HL-60/S4 treated with retinoic acid at 250 ng/mL for 4 days and 3 days (cell line): ENCODE measurements around the gene SPATA13.
"Not testable (repeated sequence)": the region's sequence is repeated elsewhere in the genome, so short reads cannot be mapped to it uniquely, and the experiment has no call there.

Source experiments
- in situ Hi-C: fragments of 300-500 bp; cut with MboI; formaldehyde crosslinking; loops from 2 replicates; pipeline ENCODE4 v1.7.0; 2022; ENCODE audit warnings: low sequenced_read_pairs

SPATA13 gene

GRCh38 chr13:24194447-24194846 lies 33.9 kb downstream of the SPATA13 start:
- in situ Hi-C loops, result no loop called here

GRCh38 chr13:24195626-24196025 lies 35.1 kb downstream of the SPATA13 start:
- in situ Hi-C loops, result no loop called here

GRCh38 chr13:24196593-24197197 lies 36.2 kb downstream of the SPATA13 start:
- in situ Hi-C loops, result no loop called here

DNA sequence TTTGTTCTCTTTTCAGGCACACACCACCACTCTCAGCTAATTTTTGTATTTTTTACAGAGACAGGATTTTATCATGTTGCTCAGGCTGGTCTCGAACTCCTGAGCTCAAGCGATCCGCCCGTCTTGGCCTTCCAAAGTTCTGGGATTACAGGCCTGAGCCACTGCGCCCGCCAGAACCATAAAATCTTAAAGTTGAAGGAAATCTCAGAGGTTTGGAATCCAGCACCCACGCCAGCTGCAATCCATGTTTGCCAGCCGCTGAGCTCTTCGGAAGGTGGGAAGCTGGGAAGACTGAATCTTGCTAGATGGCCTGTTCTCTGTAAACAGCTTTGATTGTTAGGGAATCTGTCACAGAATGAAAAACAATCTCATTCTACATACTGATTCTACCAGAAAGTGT lies 38.5 kb downstream of the SPATA13 start:
- in situ Hi-C loops, result no loop called here

GRCh38 chr13:24202215-24202614 lies 41.7 kb downstream of the SPATA13 start:
- in situ Hi-C loops, result no loop called here

DNA sequence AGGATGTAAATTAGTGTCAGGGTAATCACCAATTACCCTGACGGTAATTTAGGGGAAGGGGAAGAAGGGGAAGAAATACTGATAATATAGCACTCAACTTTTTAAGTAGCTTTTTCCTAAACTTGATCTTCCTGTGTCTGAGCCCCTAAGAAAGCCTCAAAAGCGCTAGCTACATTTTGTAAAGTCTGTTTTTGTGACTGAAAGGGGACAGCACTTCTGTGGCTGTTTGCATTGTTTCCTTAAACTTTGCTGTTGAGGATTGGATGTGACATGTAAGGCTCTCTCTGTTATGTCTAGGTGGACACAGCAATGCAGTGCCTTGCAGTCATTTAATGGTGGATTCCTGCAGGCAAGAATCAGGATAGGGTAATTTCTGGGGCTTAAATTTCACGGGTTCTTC lies 42.8 kb downstream of the SPATA13 start:
- in situ Hi-C loops, result no loop called here

DNA sequence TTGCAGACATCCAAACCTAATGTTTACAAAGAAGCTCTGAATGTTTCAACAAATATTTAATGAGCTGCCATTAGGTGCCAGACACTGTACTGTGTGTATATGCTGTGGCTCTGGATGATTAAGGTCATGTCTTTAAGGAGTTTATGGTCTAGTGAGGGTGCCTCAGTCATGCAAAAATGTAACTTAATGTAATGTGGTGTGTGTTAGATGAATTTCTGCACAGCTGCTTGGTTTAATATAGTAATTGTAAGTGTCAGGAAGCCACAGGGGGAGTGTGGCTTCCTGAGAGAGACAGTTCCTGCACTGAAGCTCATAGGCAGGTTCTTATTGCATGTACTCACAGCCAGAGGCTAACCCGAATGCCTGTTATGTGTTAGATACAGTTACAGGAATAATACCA lies 43.3 kb downstream of the SPATA13 start:
- in situ Hi-C loops, result no loop called here

DNA sequence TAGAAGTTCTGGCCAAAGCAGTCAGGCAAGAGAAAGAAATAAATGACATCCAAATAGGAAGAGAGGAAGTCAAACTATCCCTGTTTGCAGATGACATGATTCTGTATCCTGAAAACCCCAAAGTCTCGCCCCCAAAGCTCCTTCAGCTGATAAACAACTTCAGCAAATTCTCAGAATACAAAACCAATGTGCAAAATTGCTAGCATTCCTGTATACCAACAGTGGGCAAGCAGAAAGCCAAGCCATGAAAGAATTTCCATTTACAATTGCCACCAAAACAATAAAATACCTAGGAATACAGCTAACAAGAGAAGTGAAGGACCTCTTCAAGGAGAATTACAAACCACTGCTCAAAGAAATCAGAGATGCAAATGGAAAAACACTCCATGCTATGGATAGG lies 44.6 kb downstream of the SPATA13 start:
- in situ Hi-C loops, result not testable (repeated sequence)

DNA sequence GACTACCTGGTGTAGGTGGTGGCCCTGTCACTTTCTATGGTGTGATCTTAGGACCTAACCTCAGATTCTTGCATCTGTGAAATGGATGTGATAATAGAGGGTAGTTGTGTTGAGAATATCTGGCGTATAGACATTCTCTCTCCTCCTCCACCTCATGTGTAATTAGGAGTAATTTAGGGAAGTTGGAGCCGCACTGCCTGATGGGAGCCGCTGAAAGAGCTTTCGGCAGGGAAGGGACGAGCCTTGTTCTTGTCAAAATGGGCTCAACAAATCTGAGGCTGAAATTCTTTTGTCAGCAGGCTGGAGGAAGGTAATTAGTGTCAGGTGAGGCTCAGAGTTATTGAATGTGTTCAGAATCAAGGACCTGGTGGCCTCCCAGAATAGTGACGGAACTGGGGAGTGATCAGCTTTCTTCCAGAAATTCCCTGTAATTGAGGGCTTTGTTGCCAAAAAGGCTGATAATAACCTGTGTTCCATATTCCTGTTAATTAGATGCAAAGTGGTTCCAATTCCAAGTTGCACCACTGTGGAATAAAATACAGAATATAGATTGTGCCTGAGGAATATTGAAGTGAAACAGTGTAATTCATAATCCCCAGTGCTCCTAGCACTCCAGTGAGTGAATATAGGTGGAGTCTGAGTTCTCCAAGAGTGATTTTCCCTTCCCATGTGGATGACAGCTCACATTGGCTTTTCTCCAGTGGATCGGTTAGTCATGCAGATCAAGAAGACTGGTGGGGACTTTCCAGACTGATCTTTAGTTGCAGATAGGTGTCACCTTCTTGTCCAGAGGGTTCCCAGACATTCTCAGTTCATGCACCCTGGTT lies 47.5 kb downstream of the SPATA13 start:
- in situ Hi-C loops, result no loop called here

DNA sequence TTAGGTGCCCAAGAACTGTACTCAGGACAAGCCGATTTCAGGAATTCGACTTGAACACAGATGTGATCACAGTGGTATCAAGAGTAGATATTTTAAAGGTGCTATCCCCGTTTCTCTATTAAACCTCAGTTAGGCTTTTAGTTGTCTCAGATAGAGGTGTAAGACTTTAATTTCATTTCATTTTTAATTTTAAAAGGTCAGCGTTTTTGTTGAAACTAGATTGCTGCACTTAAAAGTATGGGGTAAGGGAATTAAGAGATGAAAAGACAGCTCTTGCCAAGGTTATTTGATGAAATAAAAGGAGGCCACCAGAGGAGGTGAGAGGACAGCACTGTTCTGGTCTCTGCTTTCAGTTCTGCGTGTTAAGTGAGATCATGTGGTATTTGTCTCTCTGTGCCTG lies 48.6 kb downstream of the SPATA13 start:
- in situ Hi-C loops, result no loop called here

- in situ Hi-C loops, result no loop called here
Measured at GRCh38 chr13:24212254-24212653, 51.7 kb downstream of the SPATA13 start.

- in situ Hi-C loops, result no loop called here
Measured at GRCh38 chr13:24212674-24213073, 52.2 kb downstream of the SPATA13 start.

GRCh38 chr13:24213932-24214331 lies 53.4 kb downstream of the SPATA13 start:
- in situ Hi-C loops, result no loop called here

GRCh38 chr13:24214528-24214927 lies 54.0 kb downstream of the SPATA13 start:
- in situ Hi-C loops, result no loop called here

DNA sequence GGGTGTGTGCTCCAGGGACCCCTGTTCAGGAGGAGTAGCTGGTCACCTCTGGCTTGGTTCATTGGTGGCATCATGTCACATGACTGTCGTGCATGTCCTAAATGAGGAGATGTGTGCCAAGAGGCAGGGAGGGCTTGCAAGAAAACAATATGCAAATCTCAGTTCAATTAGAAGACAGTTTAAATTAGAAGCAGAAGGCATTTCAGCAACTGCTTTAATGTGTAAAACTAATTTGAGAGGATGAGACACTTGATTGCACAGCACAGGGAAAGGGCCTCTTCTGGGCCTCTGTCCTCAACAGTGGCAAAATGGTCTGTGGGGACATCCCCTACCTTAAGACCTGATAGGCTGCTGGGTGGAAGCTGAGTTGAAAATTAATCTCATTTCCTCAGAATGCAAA lies 54.6 kb downstream of the SPATA13 start:
- in situ Hi-C loops, result no loop called here

- in situ Hi-C loops, result no loop called here
Measured at GRCh38 chr13:24215732-24216131, 55.2 kb downstream of the SPATA13 start.

GRCh38 chr13:24216176-24216575 lies 55.7 kb downstream of the SPATA13 start:
- in situ Hi-C loops, result no loop called here

DNA sequence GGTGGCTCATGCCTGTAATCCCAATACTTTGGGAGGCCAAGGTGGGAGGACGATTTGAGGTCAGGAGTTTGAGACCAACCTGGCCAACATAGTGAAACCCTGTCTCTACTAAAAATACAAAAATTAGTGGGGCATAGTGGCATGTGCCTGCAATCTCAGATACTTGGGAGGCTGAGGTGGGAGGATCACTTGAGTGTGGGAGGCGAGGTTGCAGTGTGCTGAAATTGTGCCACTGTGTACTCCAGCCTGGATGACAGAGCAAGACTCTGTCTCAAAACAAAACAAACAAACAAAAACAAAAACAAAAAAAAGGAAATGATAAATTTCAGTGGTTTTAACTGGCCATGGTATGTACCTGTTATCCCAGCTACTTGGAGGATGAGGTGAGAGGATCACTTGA lies 56.3 kb downstream of the SPATA13 start:
- in situ Hi-C loops, result not testable (repeated sequence)

DNA sequence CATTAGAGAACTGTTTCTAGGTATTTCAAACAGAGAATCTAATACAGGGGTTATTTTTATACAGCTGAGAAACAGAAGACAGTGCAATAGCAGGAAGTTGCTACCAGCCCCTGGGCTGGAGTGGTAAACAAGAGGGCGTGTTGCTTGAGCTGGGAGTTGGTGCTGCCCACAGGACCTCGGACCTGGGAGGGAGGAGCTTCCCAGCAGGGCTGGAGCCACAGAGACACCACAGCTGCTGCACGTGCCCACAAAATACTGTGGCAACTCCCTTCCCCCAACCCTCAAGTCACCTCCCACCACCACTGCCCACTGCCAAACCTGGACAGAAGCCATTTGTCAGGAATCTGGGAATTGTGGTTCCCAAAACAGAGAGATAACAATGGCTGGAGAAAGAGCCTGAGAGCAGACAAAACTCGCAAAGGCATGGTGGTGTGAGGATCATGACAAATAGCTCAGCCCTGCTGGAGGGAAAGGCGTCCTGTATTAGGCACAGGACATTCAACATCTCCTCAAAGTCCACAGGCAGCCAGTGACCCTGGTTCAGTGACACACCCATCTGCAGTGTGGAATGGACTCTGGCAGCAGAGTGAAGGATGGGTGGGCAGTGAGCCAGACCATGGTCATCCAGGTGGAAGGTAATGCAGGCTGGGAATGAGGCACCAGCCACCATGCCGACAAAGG lies 57.2 kb downstream of the SPATA13 start:
- in situ Hi-C loops, result no loop called here

- in situ Hi-C loops, result no loop called here
Measured at GRCh38 chr13:24218338-24218737, 57.8 kb downstream of the SPATA13 start.

- in situ Hi-C loops, result no loop called here
Measured at GRCh38 chr13:24218977-24219376, 58.5 kb downstream of the SPATA13 start.

DNA sequence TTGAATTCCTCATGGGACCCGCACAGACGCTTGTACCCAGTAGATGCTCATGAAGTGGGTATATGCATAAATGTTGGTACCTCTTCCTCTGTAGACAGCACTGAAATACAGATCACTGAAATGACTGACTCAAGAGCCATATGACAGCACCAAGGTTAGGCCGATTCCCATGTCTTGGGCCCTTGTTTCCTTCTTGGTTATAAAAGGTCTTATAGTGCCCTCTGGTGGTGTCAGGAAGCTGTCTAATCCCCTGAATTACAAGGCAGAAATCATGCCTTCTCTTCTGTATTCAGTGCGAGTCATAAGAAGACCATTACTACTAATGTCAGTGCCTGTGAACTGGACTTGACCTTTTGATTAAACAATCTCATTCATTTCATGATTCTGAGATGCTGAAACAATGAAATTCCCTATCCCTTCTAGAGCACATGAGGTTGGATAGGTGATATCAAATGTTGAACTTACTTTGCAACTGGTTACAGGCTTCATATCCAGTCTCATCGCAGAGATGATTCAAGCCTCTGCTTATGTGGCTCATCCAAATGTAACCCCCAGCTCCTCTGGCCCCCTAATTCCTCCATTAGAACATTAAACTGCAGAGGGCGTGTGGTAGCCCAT lies 59.7 kb downstream of the SPATA13 start:
- in situ Hi-C loops, result no loop called here
